Rectal smooth muscle tissue (tissue), 1 donor: ENCODE measurements around the gene MED19.
"Not testable (repeated sequence)": the region's sequence is repeated elsewhere in the genome, so short reads cannot be mapped to it uniquely, and the experiment has no call there.

Experiments used
- H3K27ac ChIP-seq: one replicate; pipeline ENCODE4 v1.7.0; 2013; ENCODE audit warnings: low read depth, low read length, inconsistent platforms
- H3K27me3 ChIP-seq: one replicate; pipeline ENCODE4 v1.7.0; 2013; ENCODE audit warnings: low read length; ENCODE audit not compliant: control insufficient read depth, insufficient read depth
- H3K36me3 ChIP-seq: one replicate; pipeline ENCODE4 v1.7.0; 2013; ENCODE audit warnings: low read length; ENCODE audit not compliant: control insufficient read depth, insufficient read depth
- H3K4me1 ChIP-seq: one replicate; pipeline ENCODE4 v1.7.0; 2013; ENCODE audit warnings: low read length; ENCODE audit not compliant: control insufficient read depth, insufficient read depth
- H3K4me3 ChIP-seq: one replicate; pipeline ENCODE4 v1.7.0; 2013; ENCODE audit warnings: low read length
- H3K9ac ChIP-seq: one replicate; pipeline ENCODE4 v1.7.0; 2013; ENCODE audit warnings: low read length

The MED19 gene

DNA sequence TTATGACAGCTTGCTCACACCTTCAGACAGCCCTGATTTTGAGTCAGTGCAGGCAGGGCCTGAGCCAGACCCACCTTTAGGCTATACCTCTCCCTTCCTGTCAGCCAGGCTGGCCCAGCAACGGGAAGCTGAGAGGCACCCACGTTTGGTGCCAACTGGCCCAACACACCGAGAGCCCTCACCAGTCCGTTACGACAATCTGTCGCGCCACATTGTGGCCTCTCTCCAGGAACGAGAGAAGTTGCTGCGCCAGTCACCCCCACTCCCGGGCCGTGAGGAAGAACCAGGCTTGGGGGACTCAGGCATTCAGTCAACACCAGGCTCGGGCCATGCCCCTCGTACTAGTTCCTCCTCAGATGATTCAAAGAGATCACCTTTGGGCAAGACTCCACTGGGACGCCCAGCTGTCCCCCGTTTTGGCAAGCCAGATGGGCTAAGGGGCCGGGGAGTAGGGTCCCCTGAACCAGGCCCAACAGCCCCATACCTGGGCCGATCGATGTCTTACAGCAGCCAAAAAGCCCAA lies 13.1 kb downstream of the MED19 start:
- peaks cover 37% of the 10 kb centered on the region for H3K36me3 ChIP-seq
- H3K27me3 ChIP-seq, result no peaks in the 10 kb centered on the region
- no peak overlapping the region for H3K9ac ChIP-seq
- no peaks in the 10 kb centered on the region for H3K4me1 ChIP-seq
- no peak overlapping the region for H3K4me3 ChIP-seq
- H3K27ac ChIP-seq, result no peak overlapping the region

GRCh38 chr11:57690474-57690873 lies 21.5 kb downstream of the MED19 start:
- H3K36me3 ChIP-seq, result peaks cover 28% of the 10 kb centered on the region
- not testable (repeated sequence) for H3K4me3 ChIP-seq, H3K27ac ChIP-seq, H3K4me1 ChIP-seq, H3K9ac ChIP-seq, H3K27me3 ChIP-seq

GRCh38 chr11:57681168-57681567 lies 30.8 kb downstream of the MED19 start:
- no peak overlapping the region for H3K27ac ChIP-seq
- H3K9ac ChIP-seq, result no peak overlapping the region
- no peaks in the 10 kb centered on the region for H3K27me3 ChIP-seq
- H3K4me3 ChIP-seq, result no peak overlapping the region
- H3K4me1 ChIP-seq, result no peaks in the 10 kb centered on the region
- H3K36me3 ChIP-seq, result peaks cover 12% of the 10 kb centered on the region

DNA sequence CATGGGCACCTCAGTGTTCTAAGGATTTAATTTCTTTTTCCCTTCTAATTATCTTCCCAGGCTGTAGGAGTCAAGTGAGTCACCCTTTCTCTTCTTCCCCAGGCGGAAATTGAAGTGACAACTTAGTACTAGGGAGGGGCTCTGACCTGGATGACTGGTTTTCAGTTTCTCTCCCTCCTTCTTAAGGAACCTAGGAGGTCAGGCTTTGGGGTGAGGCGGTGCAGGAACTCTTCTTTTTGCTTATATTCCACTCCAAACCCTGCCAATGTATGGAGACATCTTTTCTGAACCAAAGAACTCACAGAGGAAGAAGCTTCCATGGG lies 31.5 kb downstream of the MED19 start:
- no peak overlapping the region for H3K9ac ChIP-seq
- H3K36me3 ChIP-seq, result peaks cover 12% of the 10 kb centered on the region
- H3K27me3 ChIP-seq, result no peaks in the 10 kb centered on the region
- H3K27ac ChIP-seq, result no peak overlapping the region
- no peaks in the 10 kb centered on the region for H3K4me1 ChIP-seq
- H3K4me3 ChIP-seq, result no peak overlapping the region

DNA sequence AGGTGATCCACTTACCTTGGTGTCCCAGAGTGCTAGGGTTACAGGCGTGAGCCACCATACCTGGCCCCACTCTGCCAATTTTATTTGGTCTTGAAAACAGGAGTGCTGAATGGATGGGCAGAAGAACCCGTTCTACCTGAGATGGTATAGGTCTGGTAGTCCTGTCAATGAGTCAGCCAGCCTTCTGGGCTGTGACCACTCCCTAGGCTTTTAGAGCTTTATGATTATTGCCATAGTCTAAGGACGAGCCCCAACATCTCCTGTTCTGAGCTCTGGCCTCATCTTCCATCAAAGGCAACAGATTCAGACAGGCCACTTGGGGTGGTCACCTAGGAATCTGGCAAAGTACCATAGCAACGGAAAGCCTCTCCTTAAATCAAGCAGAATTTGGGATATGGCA lies 32.6 kb downstream of the MED19 start:
- no peak overlapping the region for H3K4me3 ChIP-seq
- no peaks in the 10 kb centered on the region for H3K4me1 ChIP-seq
- H3K9ac ChIP-seq, result no peak overlapping the region
- peaks cover 10% of the 10 kb centered on the region for H3K36me3 ChIP-seq
- no peaks in the 10 kb centered on the region for H3K27me3 ChIP-seq
- no peak overlapping the region for H3K27ac ChIP-seq

- Histone ChIP-seq H3K9ac (no peak overlapping the region), H3K27me3 (no peaks in the 10 kb centered on the region), H3K36me3 (peaks cover 12% of the 10 kb centered on the region), H3K27ac (no peak overlapping the region), H3K4me3 (no peak overlapping the region), H3K4me1 (no peaks in the 10 kb centered on the region)
Observed at GRCh38 chr11:57675176-57675941, 36.7 kb downstream of the MED19 start.

DNA sequence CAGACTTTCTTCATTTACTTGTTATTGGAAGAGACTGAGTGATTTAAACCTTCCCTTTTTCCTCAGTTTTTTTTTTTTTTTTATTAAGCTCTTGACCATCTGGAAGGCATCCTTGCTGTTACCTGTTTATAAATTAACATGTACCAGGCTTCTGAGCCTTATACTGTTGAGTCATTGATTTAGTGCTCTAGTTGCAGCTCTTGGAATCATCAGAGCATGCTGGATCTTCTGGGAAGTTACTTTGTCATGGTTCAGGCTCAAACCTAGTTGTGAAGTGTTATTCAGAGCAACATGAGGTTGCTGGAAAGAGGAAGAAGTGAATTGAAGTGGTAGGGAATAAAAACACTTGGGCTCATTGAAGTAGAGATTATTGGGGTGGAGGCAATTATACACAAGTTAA lies 37.8 kb downstream of the MED19 start:
- Histone ChIP-seq H3K27me3 (no peaks in the 10 kb centered on the region), H3K36me3 (peaks cover 12% of the 10 kb centered on the region), H3K9ac (no peak overlapping the region), H3K4me1 (peaks cover under 1% of the 10 kb centered on the region), H3K4me3 (no peak overlapping the region), H3K27ac (no peak overlapping the region)

DNA sequence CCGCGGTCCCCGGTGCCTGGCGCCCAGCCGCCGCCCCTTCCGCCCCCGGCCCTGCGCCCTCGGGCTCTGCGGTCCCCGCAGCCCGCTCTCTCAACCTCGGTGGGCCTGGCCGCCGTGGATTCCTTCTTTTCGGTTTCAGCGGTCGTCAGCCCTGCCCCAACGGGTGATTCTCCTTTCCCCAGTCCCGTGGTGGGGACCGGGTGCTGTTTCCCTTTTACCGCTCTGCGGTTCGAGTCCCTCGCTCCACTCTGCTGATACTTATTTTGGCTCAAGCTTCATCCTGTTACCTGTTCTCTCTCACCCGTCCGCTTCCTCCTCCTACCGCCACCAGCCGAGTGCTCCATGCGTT lies 43.6 kb downstream of the MED19 start:
- H3K9ac ChIP-seq, result peak overlapping the region; percentile 92
- peaks cover 10% of the 10 kb centered on the region for H3K36me3 ChIP-seq
- H3K4me1 ChIP-seq, result peaks cover 9% of the 10 kb centered on the region
- peak overlapping the region; percentile 98 for H3K27ac ChIP-seq
- no peaks in the 10 kb centered on the region for H3K27me3 ChIP-seq
- peak overlapping the region; percentile 94 for H3K4me3 ChIP-seq

- peak within 1 kb of the TSS; percentile 94 for H3K4me3 ChIP-seq
- H3K4me1 ChIP-seq, result peaks cover 9% of the 10 kb centered on the region
- H3K36me3 ChIP-seq, result peaks cover 5% of the 10 kb centered on the region
- H3K27me3 ChIP-seq, result no peaks in the 10 kb centered on the region
- peak within 1 kb of the TSS; percentile 95 for H3K9ac ChIP-seq
- peak within 1 kb of the TSS; percentile 98 for H3K27ac ChIP-seq
Observed at GRCh38 chr11:57667736-57668433, 44.1 kb downstream of the MED19 start, which contains the start of gene ZDHHC5. Gene ZDHHC5, plus strand, starts transcription at chr11:57668114. Its CDS starts 4,977 bp downstream, at chr11:57673091.

DNA sequence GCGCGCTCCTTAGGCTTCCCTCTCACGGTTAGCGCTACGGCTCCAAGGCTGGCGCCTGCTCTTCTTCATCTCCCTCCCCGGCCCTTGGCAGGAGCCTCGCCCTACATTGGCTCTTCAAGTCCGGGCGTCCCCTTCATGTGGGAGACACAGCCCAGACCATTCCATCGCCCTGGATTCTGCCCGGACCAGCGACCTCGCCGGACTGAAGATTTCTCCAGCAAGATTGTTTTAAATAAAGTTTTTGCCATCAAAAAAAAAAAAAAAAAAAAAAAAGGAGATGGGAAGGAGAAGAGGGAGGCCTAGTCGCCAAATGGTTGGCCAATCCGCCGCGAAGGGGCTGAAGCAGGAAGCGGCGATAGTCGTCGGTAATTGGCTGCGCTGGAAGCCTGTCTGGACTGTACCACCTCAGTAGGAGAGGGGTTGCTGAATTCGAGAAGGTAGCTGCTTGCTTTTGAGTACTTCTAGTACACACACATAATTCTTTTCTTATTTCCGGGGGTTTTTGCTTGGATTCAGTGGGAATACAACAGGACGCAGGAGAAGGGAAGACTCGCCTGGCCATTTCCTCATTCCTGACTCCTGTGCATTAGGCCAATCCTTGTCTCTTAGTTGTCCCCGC lies 44.8 kb downstream of the MED19 start:
- Histone ChIP-seq H3K4me3 (peak overlapping the region; percentile 93), H3K4me1 (peaks cover 9% of the 10 kb centered on the region), H3K27ac (peak overlapping the region; percentile 98), H3K27me3 (no peaks in the 10 kb centered on the region), H3K36me3 (peaks cover under 1% of the 10 kb centered on the region), H3K9ac (peak overlapping the region; percentile 95)

- H3K4me1 ChIP-seq, result peaks cover 6% of the 10 kb centered on the region
- H3K27ac ChIP-seq, result no peak overlapping the region
- H3K27me3 ChIP-seq, result no peaks in the 10 kb centered on the region
- H3K36me3 ChIP-seq, result peaks cover 8% of the 10 kb centered on the region
- no peak overlapping the region for H3K9ac ChIP-seq
- H3K4me3 ChIP-seq, result no peak overlapping the region
Observed at GRCh38 chr11:57663975-57664374, 48.0 kb downstream of the MED19 start.

- Histone ChIP-seq H3K27me3 (no peaks in the 10 kb centered on the region), H3K27ac (no peak overlapping the region), H3K4me1 (peaks cover 5% of the 10 kb centered on the region), H3K4me3 (no peak overlapping the region), H3K36me3 (peaks cover 8% of the 10 kb centered on the region), H3K9ac (no peak overlapping the region)
Observed at GRCh38 chr11:57662893-57663292, 49.1 kb downstream of the MED19 start.
